ENCODE data around the gene APOE.

DNA sequence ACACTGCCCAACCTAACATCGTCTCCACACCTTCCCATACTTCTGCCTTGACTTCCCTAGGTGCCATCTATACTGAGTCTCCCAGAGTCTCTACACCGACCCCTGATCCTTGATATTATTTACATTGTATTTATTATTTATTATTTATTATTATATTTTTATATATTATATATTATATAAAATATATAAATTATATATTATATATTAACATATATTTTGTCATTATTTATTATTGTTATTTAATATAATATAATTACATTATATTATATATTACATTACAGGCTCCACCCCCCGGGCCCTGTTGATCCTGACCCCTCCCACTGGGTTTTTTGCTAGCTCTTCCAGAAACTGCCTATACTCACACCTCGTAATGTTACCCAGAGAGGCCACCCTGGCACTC is 32.9 kb upstream of the APOE start:
- TF ChIP-seq, protein P1, sequence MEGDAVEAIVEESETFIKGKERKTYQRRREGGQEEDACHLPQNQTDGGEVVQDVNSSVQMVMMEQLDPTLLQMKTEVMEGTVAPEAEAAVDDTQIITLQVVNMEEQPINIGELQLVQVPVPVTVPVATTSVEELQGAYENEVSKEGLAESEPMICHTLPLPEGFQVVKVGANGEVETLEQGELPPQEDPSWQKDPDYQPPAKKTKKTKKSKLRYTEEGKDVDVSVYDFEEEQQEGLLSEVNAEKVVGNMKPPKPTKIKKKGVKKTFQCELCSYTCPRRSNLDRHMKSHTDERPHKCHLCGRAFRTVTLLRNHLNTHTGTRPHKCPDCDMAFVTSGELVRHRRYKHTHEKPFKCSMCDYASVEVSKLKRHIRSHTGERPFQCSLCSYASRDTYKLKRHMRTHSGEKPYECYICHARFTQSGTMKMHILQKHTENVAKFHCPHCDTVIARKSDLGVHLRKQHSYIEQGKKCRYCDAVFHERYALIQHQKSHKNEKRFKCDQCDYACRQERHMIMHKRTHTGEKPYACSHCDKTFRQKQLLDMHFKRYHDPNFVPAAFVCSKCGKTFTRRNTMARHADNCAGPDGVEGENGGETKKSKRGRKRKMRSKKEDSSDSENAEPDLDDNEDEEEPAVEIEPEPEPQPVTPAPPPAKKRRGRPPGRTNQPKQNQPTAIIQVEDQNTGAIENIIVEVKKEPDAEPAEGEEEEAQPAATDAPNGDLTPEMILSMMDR (IDR thresholded peaks at IDR 0.05) = no peak
- no peak for TF ChIP-seq EP300 (IDR thresholded peaks at IDR 0.05)
